Lower leg skin (tissue), 3 donors: Measurements from ENCODE around the gene CELF2.

Source experiments
- POLR2A ChIP-seq, 2 donors: fragments of 450-650 bp; IDR thresholded peaks; one replicate each; pipeline ENCODE4 v1.6.1; 2016 to 2017; ENCODE audit warnings: antibody characterized with exemption in 2 of 2, mild to moderate bottlenecking in 1 of 2, moderate library complexity in 1 of 2
- TF ChIP-seq, protein P1 (sequence below), 3 donors: fragments of 450-650 bp; IDR thresholded peaks; one replicate each; pipeline ENCODE4 v1.5.1; 2016; ENCODE audit warnings: antibody characterized with exemption in 3 of 3, mild to moderate bottlenecking in 3 of 3, moderate library complexity in 2 of 3

DNA sequence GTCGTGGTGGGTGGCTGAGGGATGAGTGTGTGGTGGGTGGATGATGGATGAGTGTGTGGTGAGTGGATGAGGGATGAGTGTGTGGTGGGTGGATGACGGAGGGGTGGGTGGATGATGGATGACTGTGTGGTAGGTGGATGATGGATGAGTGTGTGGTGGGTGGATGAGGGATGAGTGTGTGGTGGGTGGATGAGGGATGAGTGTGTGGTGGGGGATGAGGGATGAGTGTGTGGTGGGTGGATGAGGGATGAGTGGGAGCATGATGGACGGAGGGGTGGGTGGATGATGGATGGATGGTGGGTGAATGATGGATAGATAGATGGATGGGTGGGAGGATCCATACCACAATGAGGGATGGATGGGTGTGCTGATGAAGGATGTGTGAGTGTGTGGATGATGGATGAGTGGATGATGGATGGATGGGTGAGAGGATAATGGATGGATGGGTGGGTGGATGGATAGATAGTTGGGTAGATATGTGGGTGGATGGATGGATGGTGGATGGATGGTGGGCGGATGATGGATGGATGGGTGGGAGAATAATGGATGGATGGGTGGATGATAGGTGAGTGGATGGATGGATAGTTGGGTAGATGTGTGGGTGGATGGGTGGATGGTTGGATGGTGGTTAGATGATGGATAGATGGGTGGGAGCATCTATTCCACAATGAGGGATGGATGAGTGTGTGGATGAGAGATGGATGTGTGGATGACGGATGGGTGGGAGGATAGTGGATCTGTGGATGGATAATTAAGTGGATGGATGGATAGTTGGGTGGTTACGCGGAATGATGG, 266.8 kb downstream of the CELF2 start:
- TF ChIP-seq POLR2A (IDR thresholded peaks at IDR 0.05) = no peak
- TF ChIP-seq, protein P1, sequence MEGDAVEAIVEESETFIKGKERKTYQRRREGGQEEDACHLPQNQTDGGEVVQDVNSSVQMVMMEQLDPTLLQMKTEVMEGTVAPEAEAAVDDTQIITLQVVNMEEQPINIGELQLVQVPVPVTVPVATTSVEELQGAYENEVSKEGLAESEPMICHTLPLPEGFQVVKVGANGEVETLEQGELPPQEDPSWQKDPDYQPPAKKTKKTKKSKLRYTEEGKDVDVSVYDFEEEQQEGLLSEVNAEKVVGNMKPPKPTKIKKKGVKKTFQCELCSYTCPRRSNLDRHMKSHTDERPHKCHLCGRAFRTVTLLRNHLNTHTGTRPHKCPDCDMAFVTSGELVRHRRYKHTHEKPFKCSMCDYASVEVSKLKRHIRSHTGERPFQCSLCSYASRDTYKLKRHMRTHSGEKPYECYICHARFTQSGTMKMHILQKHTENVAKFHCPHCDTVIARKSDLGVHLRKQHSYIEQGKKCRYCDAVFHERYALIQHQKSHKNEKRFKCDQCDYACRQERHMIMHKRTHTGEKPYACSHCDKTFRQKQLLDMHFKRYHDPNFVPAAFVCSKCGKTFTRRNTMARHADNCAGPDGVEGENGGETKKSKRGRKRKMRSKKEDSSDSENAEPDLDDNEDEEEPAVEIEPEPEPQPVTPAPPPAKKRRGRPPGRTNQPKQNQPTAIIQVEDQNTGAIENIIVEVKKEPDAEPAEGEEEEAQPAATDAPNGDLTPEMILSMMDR (IDR thresholded peaks at IDR 0.05) = no peak
